Measurements from ENCODE around the gene LRRFIP1.

- TF ChIP-seq CTCF (IDR thresholded peaks at IDR 0.05 in 8 of 11, conservative IDR thresholded peaks at IDR 0.05 in 3 of 11) = no peak
- no peak for TF ChIP-seq POLR2A (IDR thresholded peaks at IDR 0.05)
- TF ChIP-seq POLR2AphosphoS5 (IDR thresholded peaks at IDR 0.05) = peak in 1 of 3 donors; percentile 40
Observed at GRCh38 chr2:237708491-237708890, 81.1 kb downstream of the LRRFIP1 start.

All from spleen (tissue), 7 donors.